HFFc6 (cell line): ENCODE data around the gene CBARP. TPM values are rescaled to one million over a fixed set of nuclear protein-coding genes. Genes with fewer than 3 reads are reported as not detected.
A peak's percentile ranks its signal among the peaks of the same experiment; 100 is the strongest.

Source experiments
- DNase-seq: peaks from one replicate; pipeline ENCODE4 v3.0.0-alpha.2; 2018
- H3K27ac Mint-ChIP-seq: 2 replicates; pipeline ENCODE4 v1.8.0; 2020; ENCODE audit warnings: mild to moderate bottlenecking, mixed read lengths
- H3K27me3 Mint-ChIP-seq: 2 replicates; pipeline ENCODE4 v1.8.0; 2021; ENCODE audit warnings: mild to moderate bottlenecking, moderate library complexity, mixed read lengths; ENCODE audit not compliant: insufficient read depth
- H3K36me3 Mint-ChIP-seq: 2 replicates; pipeline ENCODE4 v1.8.0; 2021; ENCODE audit warnings: low read depth, mixed read lengths
- H3K4me1 Mint-ChIP-seq: 2 replicates; pipeline ENCODE4 v1.8.0; 2020; ENCODE audit warnings: low read depth, mixed read lengths
- H3K4me3 Mint-ChIP-seq: 2 replicates; pipeline ENCODE4 v1.8.0; 2020; ENCODE audit warnings: mild to moderate bottlenecking, moderate library complexity, mixed read lengths
- H3K9me3 Mint-ChIP-seq: 2 replicates; pipeline ENCODE4 v1.8.0; 2020; ENCODE audit warnings: mild to moderate bottlenecking, mixed read lengths
- CTCF ChIP-seq: fragments of 200-600 bp; sonication (generic); IDR thresholded peaks from 2 replicates; pipeline ENCODE4 v1.5.0; 2021; ENCODE audit warnings: antibody characterized with exemption, mild to moderate bottlenecking
- total RNA-seq, 6 experiments: library from RNA; stranded (reverse); fragmentation: NEBNext Ultra II Directional; extraction: Animal tissue kit (Norgen Biotek cat#: 25700); gene quantifications; 2 replicates in 1 of 6; 3 replicates in 5 of 6; pipeline ENCODE4 v1.2.3, GENCODE V29; 2021

Gene CBARP
- total RNA-seq, 6 experiments from 2014 or later = 7.6 to 12.7 (median 8.6) TPM

DNA sequence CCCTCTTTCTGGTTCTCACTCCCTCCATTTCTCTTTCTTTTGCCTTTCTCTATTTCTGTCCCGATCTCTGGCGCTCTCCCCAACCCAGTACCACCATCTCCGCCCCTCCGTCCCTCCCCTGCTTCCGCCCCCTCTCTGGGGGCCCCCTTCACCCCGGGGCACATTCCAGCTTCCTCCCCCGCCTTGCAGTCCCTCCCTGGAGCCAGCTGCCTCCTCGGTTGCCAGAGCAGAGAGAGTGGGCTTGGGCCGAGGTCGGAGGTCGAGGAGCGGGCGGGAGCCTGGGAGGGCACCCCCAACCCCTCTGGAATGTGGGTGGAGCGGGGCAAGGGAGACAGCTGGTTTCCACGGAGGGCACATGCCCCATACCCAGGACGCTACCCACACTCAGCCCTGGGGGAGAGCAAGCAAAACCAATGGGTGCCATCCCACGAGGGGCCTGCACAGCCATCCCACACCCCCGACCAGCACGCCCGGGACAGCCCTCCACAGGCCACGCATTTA, 24.9 kb upstream of the CBARP start:
- DNase-seq = no peak
- H3K27me3 Mint-ChIP-seq = peaks cover 24% of the 10 kb centered on the region
- peak overlapping the region; percentile 37 for H3K4me3 Mint-ChIP-seq
- H3K4me1 Mint-ChIP-seq = peaks cover 71% of the 10 kb centered on the region
- no peaks in the 10 kb centered on the region for H3K9me3 Mint-ChIP-seq
- H3K36me3 Mint-ChIP-seq = peaks cover 1% of the 10 kb centered on the region; the same call in 1 of the 2 replicates
- H3K27ac Mint-ChIP-seq = peak overlapping the region; percentile 75
- no peak for TF ChIP-seq CTCF

GRCh38 chr19:1261798-1262622, 24.2 kb upstream of the CBARP start:
- Mint-ChIP-seq H3K27me3 (peaks cover 21% of the 10 kb centered on the region), H3K36me3 (peaks cover 5% of the 10 kb centered on the region; the same call in 1 of the 2 replicates), H3K9me3 (no peaks in the 10 kb centered on the region), H3K4me3 (peak overlapping the region; percentile 86), H3K4me1 (peaks cover 69% of the 10 kb centered on the region), H3K27ac (peak overlapping the region; percentile 96)
- peak; percentile 38; the same call in 1 of the 2 replicates for TF ChIP-seq CTCF
- DNase-seq = peak; percentile 36

- DNase-seq = no peak
- H3K27me3 Mint-ChIP-seq = peaks cover 21% of the 10 kb centered on the region
- peak; percentile 64 for TF ChIP-seq CTCF
- H3K9me3 Mint-ChIP-seq = no peaks in the 10 kb centered on the region
- H3K4me3 Mint-ChIP-seq = peak overlapping the region; percentile 86
- H3K36me3 Mint-ChIP-seq = peaks cover 5% of the 10 kb centered on the region; the same call in 1 of the 2 replicates
- H3K4me1 Mint-ChIP-seq = peaks cover 69% of the 10 kb centered on the region
- peak overlapping the region; percentile 96 for H3K27ac Mint-ChIP-seq
These were observed 23.7 kb upstream of the CBARP start for GRCh38 chr19:1261538-1261797.

GRCh38 chr19:1260749-1261537, 23.1 kb upstream of the CBARP start:
- H3K27me3 Mint-ChIP-seq = peaks cover 21% of the 10 kb centered on the region
- peak; percentile 94 for DNase-seq
- no peaks in the 10 kb centered on the region for H3K9me3 Mint-ChIP-seq
- H3K4me1 Mint-ChIP-seq = peaks cover 67% of the 10 kb centered on the region
- no peak for TF ChIP-seq CTCF
- peaks cover 5% of the 10 kb centered on the region; the same call in 1 of the 2 replicates for H3K36me3 Mint-ChIP-seq
- H3K4me3 Mint-ChIP-seq = peak overlapping the region; percentile 86
- peak overlapping the region; percentile 96 for H3K27ac Mint-ChIP-seq

DNA sequence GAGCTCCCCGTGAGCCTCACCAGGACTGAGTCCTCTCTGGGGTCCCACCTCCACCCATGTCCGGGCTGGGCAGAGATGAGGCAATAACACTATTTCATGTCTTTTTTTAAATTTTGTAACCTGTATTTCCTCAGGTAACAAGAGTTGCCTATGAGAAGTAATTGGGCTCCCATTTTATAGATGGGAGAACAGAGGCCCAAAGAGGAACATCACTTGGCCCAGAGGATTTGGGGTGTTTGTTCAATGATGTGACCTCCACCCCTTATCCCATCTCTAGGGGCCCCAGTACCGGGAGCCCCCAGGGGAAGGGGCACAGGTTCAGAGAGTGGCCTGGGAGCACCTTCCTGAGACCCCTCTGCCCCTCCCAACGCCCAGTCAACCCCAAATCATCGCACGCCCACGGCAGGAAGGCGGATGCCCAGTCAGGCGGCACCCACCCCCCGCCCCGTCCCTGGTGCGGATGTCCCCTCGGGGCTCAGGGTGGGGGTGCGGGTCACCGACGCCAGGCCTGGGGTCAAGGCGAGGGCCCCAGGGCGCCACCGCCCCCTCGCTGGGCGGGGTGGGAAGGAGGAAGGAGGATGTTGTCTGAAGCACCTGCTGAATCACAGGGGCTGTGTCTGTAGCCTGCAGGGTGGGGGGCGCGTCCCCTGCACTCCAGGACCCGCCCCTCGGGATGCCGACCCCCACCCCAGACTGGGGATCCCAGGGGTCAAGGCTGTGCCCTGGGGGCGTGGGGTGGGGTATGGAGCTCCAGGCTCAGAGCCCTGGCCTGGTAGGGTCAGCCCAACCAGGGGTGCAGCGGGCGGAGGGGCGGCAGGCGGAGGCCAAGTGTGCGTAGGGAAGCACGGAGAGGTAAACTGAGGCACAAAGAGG, 22.3 kb upstream of the CBARP start:
- Mint-ChIP-seq H3K4me1 (peaks cover 59% of the 10 kb centered on the region), H3K9me3 (no peaks in the 10 kb centered on the region), H3K36me3 (peaks cover 5% of the 10 kb centered on the region; the same call in 1 of the 2 replicates), H3K27ac (peak overlapping the region; percentile 93), H3K27me3 (peaks cover 21% of the 10 kb centered on the region), H3K4me3 (peak overlapping the region; percentile 71)
- no peak for DNase-seq
- TF ChIP-seq CTCF = no peak
